GM12801 (cell line): Measurements from ENCODE around the gene ARHGAP32.

Experiments used
- TF ChIP-seq, protein P1 (sequence below): IDR thresholded peaks from one replicate; pipeline ENCODE4 v1.5.1; 2011; ENCODE audit warnings: control low read depth; ENCODE audit not compliant: insufficient read length; ENCODE audit errors: extremely low read depth

ARHGAP32 gene

DNA sequence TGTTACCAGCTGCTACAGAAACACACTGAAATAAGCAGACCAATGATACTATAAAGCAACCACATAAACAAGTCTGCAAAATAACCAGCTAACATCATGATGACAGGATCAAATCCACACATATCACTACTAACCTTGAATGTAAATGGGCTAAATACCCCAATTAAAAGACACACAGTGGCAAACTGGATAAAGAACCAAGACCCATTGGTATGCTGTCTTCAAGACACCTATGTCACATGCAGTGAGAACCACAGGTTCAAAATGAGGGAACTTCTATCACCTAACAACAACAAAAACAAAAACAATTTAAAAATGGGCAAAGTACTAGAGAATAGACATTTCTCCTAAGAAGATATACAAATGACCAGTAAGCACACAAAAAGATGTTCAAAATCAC is 89.9 kb downstream of the ARHGAP32 start:
- TF ChIP-seq, protein P1, sequence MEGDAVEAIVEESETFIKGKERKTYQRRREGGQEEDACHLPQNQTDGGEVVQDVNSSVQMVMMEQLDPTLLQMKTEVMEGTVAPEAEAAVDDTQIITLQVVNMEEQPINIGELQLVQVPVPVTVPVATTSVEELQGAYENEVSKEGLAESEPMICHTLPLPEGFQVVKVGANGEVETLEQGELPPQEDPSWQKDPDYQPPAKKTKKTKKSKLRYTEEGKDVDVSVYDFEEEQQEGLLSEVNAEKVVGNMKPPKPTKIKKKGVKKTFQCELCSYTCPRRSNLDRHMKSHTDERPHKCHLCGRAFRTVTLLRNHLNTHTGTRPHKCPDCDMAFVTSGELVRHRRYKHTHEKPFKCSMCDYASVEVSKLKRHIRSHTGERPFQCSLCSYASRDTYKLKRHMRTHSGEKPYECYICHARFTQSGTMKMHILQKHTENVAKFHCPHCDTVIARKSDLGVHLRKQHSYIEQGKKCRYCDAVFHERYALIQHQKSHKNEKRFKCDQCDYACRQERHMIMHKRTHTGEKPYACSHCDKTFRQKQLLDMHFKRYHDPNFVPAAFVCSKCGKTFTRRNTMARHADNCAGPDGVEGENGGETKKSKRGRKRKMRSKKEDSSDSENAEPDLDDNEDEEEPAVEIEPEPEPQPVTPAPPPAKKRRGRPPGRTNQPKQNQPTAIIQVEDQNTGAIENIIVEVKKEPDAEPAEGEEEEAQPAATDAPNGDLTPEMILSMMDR: no peak

DNA sequence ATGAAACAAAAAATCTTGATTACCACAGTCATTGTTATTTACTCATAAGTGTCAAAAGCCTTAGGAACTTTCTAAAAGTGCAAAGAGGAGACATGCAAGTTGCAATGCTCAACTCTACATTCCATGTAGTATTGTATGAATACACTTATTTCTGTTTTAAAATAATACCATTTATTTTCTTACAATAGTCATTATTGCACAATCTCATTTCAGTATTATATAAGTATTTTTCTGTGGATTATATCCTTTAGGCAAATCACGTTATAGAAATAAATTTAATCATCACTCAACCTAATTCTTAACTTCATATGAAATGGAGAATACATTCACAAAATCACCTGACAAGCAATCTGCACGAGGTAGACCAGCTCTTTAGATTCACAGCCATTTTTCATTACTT is 98.8 kb downstream of the ARHGAP32 start:
- TF ChIP-seq, protein P1: no peak

GRCh38 chr11:129090056-129090455 is 102.1 kb downstream of the ARHGAP32 start:
- TF ChIP-seq, protein P1: no peak

GRCh38 chr11:129089279-129089678 is 102.8 kb downstream of the ARHGAP32 start:
- TF ChIP-seq, protein P1: no peak

DNA sequence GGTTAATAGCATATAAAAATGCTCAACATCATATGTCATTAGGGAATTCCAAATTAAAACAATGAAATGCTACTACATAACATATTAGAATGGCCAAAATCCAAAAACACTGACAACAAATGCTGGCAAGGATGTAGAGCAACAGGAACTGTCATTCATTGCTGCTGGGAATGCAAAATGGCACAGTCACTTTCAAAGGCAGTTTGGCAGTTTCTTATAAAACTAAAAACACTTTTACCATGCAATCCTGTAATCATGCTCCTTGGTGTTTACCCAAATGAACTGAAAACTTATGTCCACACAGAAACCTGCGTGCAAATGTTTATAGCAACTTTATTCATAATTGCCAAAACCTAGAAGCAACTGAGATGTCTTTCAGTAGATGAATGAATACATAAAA is 105.1 kb downstream of the ARHGAP32 start:
- TF ChIP-seq, protein P1: no peak

DNA sequence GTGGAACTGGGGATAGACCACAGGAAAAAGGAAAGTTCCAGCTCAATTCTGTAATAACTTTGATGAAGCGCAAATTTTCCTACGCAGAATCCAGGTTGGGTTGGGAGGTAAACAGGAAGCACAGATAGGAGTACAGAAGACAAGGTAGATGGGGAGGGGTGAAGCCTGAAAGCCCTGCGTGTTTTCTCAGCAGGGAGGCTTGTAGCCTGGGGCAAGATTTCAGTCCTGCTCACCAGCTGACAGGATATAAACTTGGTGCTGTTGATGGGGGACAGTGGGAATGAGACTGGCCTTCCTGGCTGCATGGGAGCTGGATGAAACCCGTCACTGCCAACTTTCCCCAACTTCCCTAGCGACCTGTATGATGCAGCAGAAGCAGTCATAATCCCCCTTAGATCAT is 114.9 kb downstream of the ARHGAP32 start:
- TF ChIP-seq, protein P1: no peak

DNA sequence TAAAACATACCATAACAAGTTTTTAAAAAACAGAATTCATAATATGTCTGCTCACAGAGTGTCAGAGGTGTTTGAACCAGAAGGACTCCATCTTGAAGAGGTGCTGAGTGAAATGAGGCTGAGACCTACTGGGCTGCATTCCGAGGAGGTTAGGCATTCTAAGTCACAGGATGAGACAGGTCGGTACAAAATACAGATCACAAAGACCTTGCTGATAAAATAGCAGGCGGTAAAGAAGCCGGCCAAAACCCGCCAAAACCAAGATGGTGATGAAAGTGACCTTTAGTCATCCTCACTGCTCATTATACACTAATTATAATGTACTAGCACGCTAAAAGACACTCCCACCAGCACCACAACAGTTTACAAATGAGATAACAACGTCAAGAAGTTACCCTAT is 116.4 kb downstream of the ARHGAP32 start:
- TF ChIP-seq, protein P1: no peak

DNA sequence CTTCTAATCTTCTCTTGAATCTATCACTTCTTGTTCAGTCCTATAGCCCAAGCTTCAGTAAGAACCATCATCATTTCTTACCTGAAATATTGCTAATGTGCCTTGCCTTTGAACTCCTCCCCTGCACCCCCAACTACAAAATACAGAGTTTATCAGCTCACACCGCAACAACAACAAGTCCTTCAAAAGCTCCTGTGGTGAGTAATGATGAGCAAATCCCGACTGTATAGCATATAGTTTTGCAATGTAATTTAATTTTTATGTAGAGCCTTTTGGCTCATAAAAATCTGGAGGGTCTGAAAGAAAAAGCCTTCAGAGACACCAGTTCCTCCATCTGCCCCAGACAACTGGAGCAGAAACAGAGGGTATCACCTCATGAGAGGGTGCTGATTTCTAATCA is 124.7 kb downstream of the ARHGAP32 start:
- TF ChIP-seq, protein P1: no peak
